ENCODE measurements around the gene CEACAM18. TPM values are rescaled to one million over a fixed set of nuclear protein-coding genes. Genes with fewer than 3 reads are reported as not detected.

The CEACAM18 gene
- total RNA-seq, 1 donor from 2014 or later, result not detected

GRCh38 chr19:51467864-51468544 is 10.3 kb upstream of the CEACAM18 start:
- Mint-ChIP-seq H3K4me3 (ENCODE audit: unreplicated experiment) (peak overlapping the region; percentile 15), H3K27me3 (ENCODE audit: unreplicated experiment) (peaks cover 4% of the 10 kb centered on the region), H3K9me3 (ENCODE audit: unreplicated experiment) (no peaks in the 10 kb centered on the region)

GRCh38 chr19:51468545-51468920 is 9.8 kb upstream of the CEACAM18 start:
- H3K4me3 Mint-ChIP-seq (ENCODE audit: unreplicated experiment), result peak overlapping the region; percentile 49
- no peak for DNase-seq (ENCODE audit: low spot score)
- H3K36me3 Mint-ChIP-seq (ENCODE audit: low read depth, unreplicated experiment), result no peaks in the 10 kb centered on the region
- peaks cover 4% of the 10 kb centered on the region for H3K27me3 Mint-ChIP-seq (ENCODE audit: unreplicated experiment)
- peak overlapping the region; percentile 78 for H3K27ac Mint-ChIP-seq (ENCODE audit: unreplicated experiment)
- H3K4me1 Mint-ChIP-seq (ENCODE audit: unreplicated experiment), result peaks cover 47% of the 10 kb centered on the region
- H3K9me3 Mint-ChIP-seq (ENCODE audit: unreplicated experiment), result no peaks in the 10 kb centered on the region
- TF ChIP-seq CTCF (IDR thresholded peaks at IDR 0.05; ENCODE audit: unreplicated experiment), result no peak

More at GRCh38 chr19:51467864-51468544, 10.3 kb upstream of the CEACAM18 start:
- DNase-seq (ENCODE audit: low spot score), result no peak
- Mint-ChIP-seq H3K4me1 (ENCODE audit: unreplicated experiment) (peaks cover 47% of the 10 kb centered on the region), H3K27ac (ENCODE audit: unreplicated experiment) (peak overlapping the region; percentile 85), H3K36me3 (ENCODE audit: low read depth, unreplicated experiment) (no peaks in the 10 kb centered on the region)
- no peak for TF ChIP-seq CTCF (IDR thresholded peaks at IDR 0.05; ENCODE audit: unreplicated experiment)

GRCh38 chr19:51469162-51469561 is 9.2 kb upstream of the CEACAM18 start:
- Mint-ChIP-seq H3K9me3 (ENCODE audit: unreplicated experiment) (no peaks in the 10 kb centered on the region), H3K27me3 (ENCODE audit: unreplicated experiment) (peaks cover 4% of the 10 kb centered on the region)

GRCh38 chr19:51469629-51470028 is 8.7 kb upstream of the CEACAM18 start:
- no peak for TF ChIP-seq CTCF (IDR thresholded peaks at IDR 0.05; ENCODE audit: unreplicated experiment)
- DNase-seq (ENCODE audit: low spot score), result no peak
- H3K27ac Mint-ChIP-seq (ENCODE audit: unreplicated experiment), result no peak overlapping the region
- peaks cover 4% of the 10 kb centered on the region for H3K27me3 Mint-ChIP-seq (ENCODE audit: unreplicated experiment)
- no peak overlapping the region for H3K4me3 Mint-ChIP-seq (ENCODE audit: unreplicated experiment)
- no peaks in the 10 kb centered on the region for H3K9me3 Mint-ChIP-seq (ENCODE audit: unreplicated experiment)
- peaks cover 44% of the 10 kb centered on the region for H3K4me1 Mint-ChIP-seq (ENCODE audit: unreplicated experiment)
- no peaks in the 10 kb centered on the region for H3K36me3 Mint-ChIP-seq (ENCODE audit: low read depth, unreplicated experiment)

More at GRCh38 chr19:51469162-51469561, 9.2 kb upstream of the CEACAM18 start:
- no peak for DNase-seq (ENCODE audit: low spot score)
- Mint-ChIP-seq H3K4me3 (ENCODE audit: unreplicated experiment) (no peak overlapping the region), H3K4me1 (ENCODE audit: unreplicated experiment) (peaks cover 46% of the 10 kb centered on the region), H3K27ac (ENCODE audit: unreplicated experiment) (peak overlapping the region; percentile 78), H3K36me3 (ENCODE audit: low read depth, unreplicated experiment) (no peaks in the 10 kb centered on the region)
- TF ChIP-seq CTCF (IDR thresholded peaks at IDR 0.05; ENCODE audit: unreplicated experiment), result no peak

GRCh38 chr19:51470966-51471365 is 7.4 kb upstream of the CEACAM18 start:
- DNase-seq (ENCODE audit: low spot score), result no peak
- H3K27me3 Mint-ChIP-seq (ENCODE audit: unreplicated experiment), result no peaks in the 10 kb centered on the region
- peaks cover 37% of the 10 kb centered on the region for H3K4me1 Mint-ChIP-seq (ENCODE audit: unreplicated experiment)
- H3K9me3 Mint-ChIP-seq (ENCODE audit: unreplicated experiment), result no peaks in the 10 kb centered on the region
- no peak overlapping the region for H3K27ac Mint-ChIP-seq (ENCODE audit: unreplicated experiment)
- no peak overlapping the region for H3K4me3 Mint-ChIP-seq (ENCODE audit: unreplicated experiment)
- no peaks in the 10 kb centered on the region for H3K36me3 Mint-ChIP-seq (ENCODE audit: low read depth, unreplicated experiment)
- no peak for TF ChIP-seq CTCF (IDR thresholded peaks at IDR 0.05; ENCODE audit: unreplicated experiment)
